ENCODE data around the gene DAB2IP. TPM values are rescaled to one million over a fixed set of nuclear protein-coding genes. Genes with fewer than 3 reads are reported as not detected.

The DAB2IP gene
- total RNA-seq, 1 donor from 2014 or later = 81.6 TPM

GRCh38 chr9:121830441-121831140 is 179.2 kb downstream of the DAB2IP start:
- Histone ChIP-seq H3K36me3 (no peaks in the 10 kb centered on the region), H3K4me3 (no peak overlapping the region), H3K27ac (no peak overlapping the region), H3K9me3 (no peaks in the 10 kb centered on the region), H3K4me1 (no peaks in the 10 kb centered on the region), H3K27me3 (no peaks in the 10 kb centered on the region)
- no peak for TF ChIP-seq CTCF (IDR thresholded peaks at IDR 0.05)
- intact Hi-C loops (cut with DNase I) = no loop called here
- DNase-seq = no peak
- no peak for ATAC-seq

- no peak for TF ChIP-seq CTCF (IDR thresholded peaks at IDR 0.05)
- H3K9me3 ChIP-seq = no peaks in the 10 kb centered on the region
- no peaks in the 10 kb centered on the region for H3K27me3 ChIP-seq
- ATAC-seq (no peak), DNase-seq (no peak)
- intact Hi-C loops (cut with DNase I) = no loop called here
- no peak overlapping the region for H3K4me3 ChIP-seq
- H3K36me3 ChIP-seq = no peaks in the 10 kb centered on the region
- no peaks in the 10 kb centered on the region for H3K4me1 ChIP-seq
- H3K27ac ChIP-seq = no peak overlapping the region
These were observed 180.4 kb downstream of the DAB2IP start for GRCh38 chr9:121831869-121832268.

- TF ChIP-seq CTCF (IDR thresholded peaks at IDR 0.05) = no peak
- DNase-seq = no peak
- no peaks in the 10 kb centered on the region for H3K27me3 ChIP-seq
- H3K4me3 ChIP-seq = no peak overlapping the region
- no peak overlapping the region for H3K27ac ChIP-seq
- intact Hi-C loops (cut with DNase I) = no loop called here
- ATAC-seq = no peak
- no peaks in the 10 kb centered on the region for H3K36me3 ChIP-seq
- no peaks in the 10 kb centered on the region for H3K4me1 ChIP-seq
- no peaks in the 10 kb centered on the region for H3K9me3 ChIP-seq
These were observed 181.6 kb downstream of the DAB2IP start for GRCh38 chr9:121833061-121833460.

Other genes starting within 250 kb of the DAB2IP start
- gene GGTA1, start 151.8 kb upstream of the DAB2IP start, total RNA-seq = 9.5 TPM